Left ventricle myocardium inferior (tissue), 1 donor: ENCODE measurements around the gene FEN1. TPM values are rescaled to one million over a fixed set of nuclear protein-coding genes. Genes with fewer than 3 reads are reported as not detected.

Experiments used
- DNase-seq: peaks from one replicate; pipeline ENCODE4 v3.0.0-alpha.2; 2020
- H3K27ac ChIP-seq: fragments of 200-600 bp; replicated peaks from 2 replicates; pipeline ENCODE4 v1.8.0; 2021
- H3K27me3 ChIP-seq: fragments of 200-600 bp; 2 replicates; pipeline ENCODE4 v1.8.0; 2021; ENCODE audit warnings: low read depth
- H3K36me3 ChIP-seq: fragments of 200-600 bp; 2 replicates; pipeline ENCODE4 v1.8.0; 2021
- H3K4me1 ChIP-seq: fragments of 200-600 bp; 2 replicates; pipeline ENCODE4 v1.8.0; 2021
- H3K4me3 ChIP-seq: fragments of 200-600 bp; 2 replicates; pipeline ENCODE4 v1.8.0; 2021; ENCODE audit warnings: mild to moderate bottlenecking, moderate library complexity
- H3K9me3 ChIP-seq: fragments of 200-600 bp; replicated peaks from 2 replicates; pipeline ENCODE4 v1.8.0; 2021
- intact Hi-C: fragments of 100-400 bp; cut with micrococcal nuclease; formaldehyde crosslinking; loops from one replicate; pipeline ENCODE4 v1.11.0; 2022
- total RNA-seq: library from RNA; stranded (reverse); fragmentation: NEBNext Ultra II Directional; extraction: Animal tissue kit (Norgen Biotek cat#: 25700); gene quantifications from one replicate; pipeline ENCODE4 v1.2.1, GENCODE V29; 2021
- TF ChIP-seq, protein P1 (sequence below): fragments of 200-600 bp; IDR thresholded peaks from 2 replicates; pipeline ENCODE4 v1.8.0; 2021; ENCODE audit warnings: antibody characterized with exemption, mild to moderate bottlenecking, borderline replicate concordance
- donor health status: DM: no; HTN: yes; CAD: no; lungs with severe emphysema.

FEN1 gene
- total RNA-seq, 1 donor from 2014 or later: 5.8 TPM

- Histone ChIP-seq H3K4me3 (no peak overlapping the region), H3K27me3 (peaks cover 35% of the 10 kb centered on the region), H3K27ac (no peak overlapping the region), H3K4me1 (peaks cover 6% of the 10 kb centered on the region), H3K36me3 (no peaks in the 10 kb centered on the region), H3K9me3 (no peaks in the 10 kb centered on the region)
- TF ChIP-seq, protein P1, sequence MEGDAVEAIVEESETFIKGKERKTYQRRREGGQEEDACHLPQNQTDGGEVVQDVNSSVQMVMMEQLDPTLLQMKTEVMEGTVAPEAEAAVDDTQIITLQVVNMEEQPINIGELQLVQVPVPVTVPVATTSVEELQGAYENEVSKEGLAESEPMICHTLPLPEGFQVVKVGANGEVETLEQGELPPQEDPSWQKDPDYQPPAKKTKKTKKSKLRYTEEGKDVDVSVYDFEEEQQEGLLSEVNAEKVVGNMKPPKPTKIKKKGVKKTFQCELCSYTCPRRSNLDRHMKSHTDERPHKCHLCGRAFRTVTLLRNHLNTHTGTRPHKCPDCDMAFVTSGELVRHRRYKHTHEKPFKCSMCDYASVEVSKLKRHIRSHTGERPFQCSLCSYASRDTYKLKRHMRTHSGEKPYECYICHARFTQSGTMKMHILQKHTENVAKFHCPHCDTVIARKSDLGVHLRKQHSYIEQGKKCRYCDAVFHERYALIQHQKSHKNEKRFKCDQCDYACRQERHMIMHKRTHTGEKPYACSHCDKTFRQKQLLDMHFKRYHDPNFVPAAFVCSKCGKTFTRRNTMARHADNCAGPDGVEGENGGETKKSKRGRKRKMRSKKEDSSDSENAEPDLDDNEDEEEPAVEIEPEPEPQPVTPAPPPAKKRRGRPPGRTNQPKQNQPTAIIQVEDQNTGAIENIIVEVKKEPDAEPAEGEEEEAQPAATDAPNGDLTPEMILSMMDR: no peak
- no peak for DNase-seq
- intact Hi-C loops: no loop called here
Observed at GRCh38 chr11:61766353-61766841, 26.3 kb upstream of the FEN1 start.

- no peak overlapping the region for H3K4me3 ChIP-seq
- peaks cover 12% of the 10 kb centered on the region for H3K4me1 ChIP-seq
- intact Hi-C loops: no loop called here
- no peak overlapping the region for H3K27ac ChIP-seq
- DNase-seq: no peak
- H3K9me3 ChIP-seq: no peaks in the 10 kb centered on the region
- H3K36me3 ChIP-seq: no peaks in the 10 kb centered on the region
- H3K27me3 ChIP-seq: peaks cover 14% of the 10 kb centered on the region
- TF ChIP-seq, protein P1: no peak
Observed at GRCh38 chr11:61768376-61769076, 24.2 kb upstream of the FEN1 start.

DNA sequence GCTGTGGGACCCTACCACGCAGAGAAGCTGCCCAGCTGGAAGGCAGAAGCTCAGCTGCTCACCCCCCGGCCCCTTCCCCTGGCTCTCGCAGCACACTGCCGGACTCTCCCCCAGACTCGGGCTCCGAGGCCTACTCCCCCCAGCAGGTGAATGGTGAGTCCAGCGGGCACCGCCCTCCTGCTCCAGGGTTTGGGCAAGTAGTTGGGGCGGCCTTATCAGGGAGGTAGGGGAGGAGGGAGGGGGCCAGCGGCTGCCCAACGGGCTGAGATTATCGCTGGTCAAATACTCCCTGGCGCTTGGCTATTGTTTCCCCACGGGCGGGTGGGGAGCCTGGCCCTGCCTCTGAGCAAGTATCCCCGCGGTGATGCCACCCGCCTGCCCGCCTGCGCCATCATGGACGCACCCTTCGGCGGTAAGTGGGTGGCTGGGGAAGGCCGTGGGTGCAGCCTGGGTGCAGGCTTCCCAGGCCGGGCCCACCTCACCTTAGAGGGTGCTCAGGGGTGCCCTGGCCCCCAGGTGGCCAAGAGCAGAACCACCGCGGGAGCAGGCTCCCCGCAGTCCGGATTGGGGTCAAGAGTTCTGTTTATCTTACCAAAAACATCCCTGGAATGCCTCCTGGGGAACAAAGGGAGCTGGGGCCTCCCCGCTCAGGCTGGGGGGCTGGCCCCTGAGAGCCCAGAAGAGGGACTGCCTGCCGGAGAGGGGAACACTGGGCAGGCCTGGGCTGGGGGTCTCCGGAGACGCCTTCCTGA, 23.4 kb upstream of the FEN1 start:
- Histone ChIP-seq H3K27ac (no peak overlapping the region), H3K4me3 (no peak overlapping the region), H3K4me1 (peaks cover 12% of the 10 kb centered on the region), H3K27me3 (peaks cover 6% of the 10 kb centered on the region), H3K9me3 (no peaks in the 10 kb centered on the region), H3K36me3 (no peaks in the 10 kb centered on the region)
- intact Hi-C loops: no loop called here
- TF ChIP-seq, protein P1: no peak
- no peak for DNase-seq

GRCh38 chr11:61769946-61770683, 22.6 kb upstream of the FEN1 start:
- H3K27ac ChIP-seq: no peak overlapping the region
- no peaks in the 10 kb centered on the region for H3K27me3 ChIP-seq
- no peak for DNase-seq
- H3K4me3 ChIP-seq: no peak overlapping the region
- H3K4me1 ChIP-seq: peaks cover 6% of the 10 kb centered on the region
- H3K9me3 ChIP-seq: no peaks in the 10 kb centered on the region
- TF ChIP-seq, protein P1: no peak
- no peaks in the 10 kb centered on the region for H3K36me3 ChIP-seq
- intact Hi-C loops: no loop called here

DNA sequence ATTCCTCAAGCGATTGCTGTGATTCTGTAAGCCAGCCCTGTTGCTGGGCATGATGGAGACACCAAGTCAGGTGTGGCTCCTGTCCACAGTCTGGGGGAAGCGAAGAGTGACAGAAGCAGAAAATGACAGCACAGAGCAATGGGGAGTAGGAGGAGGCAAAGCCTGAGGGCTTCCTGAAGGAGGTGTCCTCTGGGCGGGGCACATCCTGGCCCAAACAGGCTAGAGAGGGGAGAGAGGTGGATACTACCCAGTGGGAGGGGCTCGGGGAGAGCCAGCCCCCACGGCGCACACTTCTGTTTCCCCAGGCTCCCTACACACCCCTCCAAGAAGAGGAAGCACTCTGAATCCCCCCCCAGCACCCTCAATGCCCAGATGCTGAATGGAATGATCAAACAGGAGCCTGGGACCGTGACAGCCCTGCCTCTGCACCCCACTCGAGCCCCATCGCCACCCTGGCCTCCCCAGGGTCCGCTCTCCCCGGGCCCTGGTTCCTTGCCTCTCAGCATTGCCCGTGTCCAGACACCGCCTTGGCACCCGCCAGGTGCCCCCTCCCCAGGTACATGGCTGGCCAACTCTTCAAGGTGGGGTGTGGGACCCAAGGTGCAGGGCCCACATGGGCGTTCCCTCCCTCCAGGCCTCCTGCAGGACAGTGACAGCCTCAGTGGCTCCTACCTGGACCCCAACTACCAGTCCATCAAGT, 21.4 kb upstream of the FEN1 start:
- Histone ChIP-seq H3K27me3 (no peaks in the 10 kb centered on the region), H3K4me1 (peaks cover 6% of the 10 kb centered on the region), H3K27ac (no peak overlapping the region), H3K36me3 (no peaks in the 10 kb centered on the region), H3K9me3 (no peaks in the 10 kb centered on the region), H3K4me3 (no peak overlapping the region)
- intact Hi-C loops: no loop called here
- no peak for DNase-seq
- TF ChIP-seq, protein P1: no peak
